Activated CD4-positive, alpha-beta T cell treated with anti-CD3 and anti-CD28 coated beads for 48 hours (primary cell): Measurements from ENCODE around the gene SERINC2.
"Not testable (repeated sequence)": the region's sequence is repeated elsewhere in the genome, so short reads cannot be mapped to it uniquely, and the experiment has no call there.

Experiments
- DNase-seq: peaks from one replicate; pipeline ENCODE4 v3.0.0-alpha.2; 2020

The SERINC2 gene

GRCh38 chr1:31416101-31416736, 3.2 kb downstream of the SERINC2 start:
- no peak for DNase-seq

- no peak for DNase-seq
These were observed 4.1 kb downstream of the SERINC2 start for GRCh38 chr1:31417148-31417547.

- DNase-seq: no peak
These were observed 5.8 kb downstream of the SERINC2 start for GRCh38 chr1:31418626-31419323.

- DNase-seq: no peak
These were observed 7.7 kb downstream of the SERINC2 start for GRCh38 chr1:31420716-31421115.

GRCh38 chr1:31421371-31422040, 8.5 kb downstream of the SERINC2 start:
- no peak for DNase-seq

- peak; percentile 83 for DNase-seq
These were observed 9.7 kb downstream of the SERINC2 start for GRCh38 chr1:31422505-31423319.

- DNase-seq: no peak
These were observed 10.5 kb downstream of the SERINC2 start for GRCh38 chr1:31423418-31423947.

GRCh38 chr1:31424568-31424967, 11.6 kb downstream of the SERINC2 start:
- no peak for DNase-seq

GRCh38 chr1:31425301-31426081, 12.5 kb downstream of the SERINC2 start:
- no peak for DNase-seq

GRCh38 chr1:31426249-31426922, 13.4 kb downstream of the SERINC2 start:
- DNase-seq: no peak

GRCh38 chr1:31427322-31427721, 14.3 kb downstream of the SERINC2 start:
- no peak for DNase-seq

- no peak for DNase-seq
These were observed 15.6 kb downstream of the SERINC2 start for GRCh38 chr1:31428436-31429221.

GRCh38 chr1:31429583-31429982, 16.6 kb downstream of the SERINC2 start:
- DNase-seq: no peak

- not testable (repeated sequence) for DNase-seq
These were observed 18.6 kb downstream of the SERINC2 start for GRCh38 chr1:31431351-31432257.

- DNase-seq: no peak
These were observed 19.8 kb downstream of the SERINC2 start for GRCh38 chr1:31432592-31433395.

GRCh38 chr1:31433396-31433930, 20.4 kb downstream of the SERINC2 start:
- DNase-seq: no peak

- no peak for DNase-seq
These were observed 21.3 kb downstream of the SERINC2 start for GRCh38 chr1:31434101-31434871.

GRCh38 chr1:31434979-31435378, 22.0 kb downstream of the SERINC2 start:
- DNase-seq: no peak
